ENCODE data around the gene SETD6. TPM values are rescaled to one million over a fixed set of nuclear protein-coding genes. Genes with fewer than 3 reads are reported as not detected.
"Not testable (repeated sequence)": the region's sequence is repeated elsewhere in the genome, so short reads cannot be mapped to it uniquely, and the experiment has no call there.

SETD6 gene
- total RNA-seq, 2 experiments from 2014 or later = 14.8 to 15.5 TPM

GRCh38 chr16:58487566-58488351, 27.6 kb upstream of the SETD6 start:
- Mint-ChIP-seq H3K27me3 (peaks cover 2% of the 10 kb centered on the region), H3K27ac (no peak overlapping the region), H3K4me1 (ENCODE audit: low read depth) (no peaks in the 10 kb centered on the region), H3K9me3 (no peaks in the 10 kb centered on the region), H3K4me3 (no peak overlapping the region), H3K36me3 (ENCODE audit: low read depth) (no peaks in the 10 kb centered on the region)
- CTCF ChIA-PET = interaction anchor here (0.6 to 7.9 kb wide), 34 partner anchors 9 to 268 kb away, joined by 3 to 201 read pairs (median 4); no protein-coding TSS in a partner anchor
- DNase-seq (peak; percentile 84), ATAC-seq (peak; percentile 93)
- peak; percentile 93 for TF ChIP-seq CTCF (IDR thresholded peaks at IDR 0.05)
- intact Hi-C loops (cut with micrococcal nuclease) = loop anchor here (1.0 kb wide), 1 partner anchor 151 kb away; no protein-coding TSS in a partner anchor
- POLR2A ChIA-PET = interaction anchor here (1.4 kb wide), 1 partner anchor 151 kb away, joined by 5 read pairs; no protein-coding TSS in a partner anchor

- ATAC-seq = no peak
- H3K4me3 Mint-ChIP-seq = no peak overlapping the region
- no peaks in the 10 kb centered on the region for H3K36me3 Mint-ChIP-seq (ENCODE audit: low read depth)
- ChIA-PET CTCF (interaction anchor here (0.7 to 7.9 kb wide), 20 partner anchors 10 to 268 kb away, joined by 3 to 201 read pairs (median 5); no protein-coding TSS in a partner anchor), POLR2A (interaction anchor here (1.4 kb wide), 1 partner anchor 151 kb away, joined by 5 read pairs; no protein-coding TSS in a partner anchor)
- peaks cover 4% of the 10 kb centered on the region for H3K27me3 Mint-ChIP-seq
- no peaks in the 10 kb centered on the region for H3K4me1 Mint-ChIP-seq (ENCODE audit: low read depth)
- no peak for TF ChIP-seq CTCF (IDR thresholded peaks at IDR 0.05)
- intact Hi-C loops (cut with micrococcal nuclease) = loop anchor here (1.0 kb wide), 1 partner anchor 152 kb away; no protein-coding TSS in a partner anchor
- no peak overlapping the region for H3K27ac Mint-ChIP-seq
- H3K9me3 Mint-ChIP-seq = no peaks in the 10 kb centered on the region
- DNase-seq = no peak
These were observed 26.8 kb upstream of the SETD6 start for GRCh38 chr16:58488531-58488930.

GRCh38 chr16:58490065-58490464, 25.3 kb upstream of the SETD6 start:
- intact Hi-C loops (cut with micrococcal nuclease) = no loop called here
- no peak for TF ChIP-seq CTCF (IDR thresholded peaks at IDR 0.05)
- no peak overlapping the region for H3K4me3 Mint-ChIP-seq

GRCh38 chr16:58490539-58490938, 24.8 kb upstream of the SETD6 start:
- CTCF ChIA-PET = interaction anchor here (3.7 kb wide), 1 partner anchor 154 kb away, joined by 29 read pairs; no protein-coding TSS in a partner anchor
- POLR2A ChIA-PET; intact Hi-C loops (cut with micrococcal nuclease); H3K27ac Mint-ChIP-seq; H3K4me3 Mint-ChIP-seq; DNase-seq; H3K36me3 Mint-ChIP-seq (ENCODE audit: low read depth); ATAC-seq; H3K4me1 Mint-ChIP-seq (ENCODE audit: low read depth); H3K9me3 Mint-ChIP-seq; H3K27me3 Mint-ChIP-seq: not testable (repeated sequence)

More at GRCh38 chr16:58490065-58490464, 25.3 kb upstream of the SETD6 start:
- ATAC-seq (no peak), DNase-seq (no peak)
- ChIA-PET CTCF (interaction anchor here (1.3 to 7.9 kb wide), 2 partner anchors 154 to 266 kb away, joined by 3 to 201 read pairs; no protein-coding TSS in a partner anchor), POLR2A (no interaction called here)
- H3K27me3 Mint-ChIP-seq = peaks cover 7% of the 10 kb centered on the region
- peaks cover 3% of the 10 kb centered on the region for H3K4me1 Mint-ChIP-seq (ENCODE audit: low read depth)
- no peaks in the 10 kb centered on the region for H3K36me3 Mint-ChIP-seq (ENCODE audit: low read depth)
- no peak overlapping the region for H3K27ac Mint-ChIP-seq
- no peaks in the 10 kb centered on the region for H3K9me3 Mint-ChIP-seq

- Mint-ChIP-seq H3K9me3 (no peaks in the 10 kb centered on the region), H3K27me3 (peaks cover 8% of the 10 kb centered on the region), H3K27ac (no peak overlapping the region), H3K4me1 (ENCODE audit: low read depth) (peaks cover 8% of the 10 kb centered on the region), H3K4me3 (no peak overlapping the region), H3K36me3 (ENCODE audit: low read depth) (no peaks in the 10 kb centered on the region)
- no peak for ATAC-seq
- TF ChIP-seq CTCF (IDR thresholded peaks at IDR 0.05) = no peak
- ChIA-PET POLR2A (no interaction called here), CTCF (interaction anchor here (1.2 to 3.7 kb wide), 2 partner anchors 20 to 155 kb away, joined by 3 to 29 read pairs; no protein-coding TSS in a partner anchor)
- DNase-seq = no peak
- intact Hi-C loops (cut with micrococcal nuclease) = no loop called here
These were observed 23.3 kb upstream of the SETD6 start for GRCh38 chr16:58492066-58492465.
